ENCODE measurements around the gene SRRM1.
A peak's percentile ranks its signal among the peaks of the same experiment; 100 is the strongest.

The SRRM1 gene, protein sequence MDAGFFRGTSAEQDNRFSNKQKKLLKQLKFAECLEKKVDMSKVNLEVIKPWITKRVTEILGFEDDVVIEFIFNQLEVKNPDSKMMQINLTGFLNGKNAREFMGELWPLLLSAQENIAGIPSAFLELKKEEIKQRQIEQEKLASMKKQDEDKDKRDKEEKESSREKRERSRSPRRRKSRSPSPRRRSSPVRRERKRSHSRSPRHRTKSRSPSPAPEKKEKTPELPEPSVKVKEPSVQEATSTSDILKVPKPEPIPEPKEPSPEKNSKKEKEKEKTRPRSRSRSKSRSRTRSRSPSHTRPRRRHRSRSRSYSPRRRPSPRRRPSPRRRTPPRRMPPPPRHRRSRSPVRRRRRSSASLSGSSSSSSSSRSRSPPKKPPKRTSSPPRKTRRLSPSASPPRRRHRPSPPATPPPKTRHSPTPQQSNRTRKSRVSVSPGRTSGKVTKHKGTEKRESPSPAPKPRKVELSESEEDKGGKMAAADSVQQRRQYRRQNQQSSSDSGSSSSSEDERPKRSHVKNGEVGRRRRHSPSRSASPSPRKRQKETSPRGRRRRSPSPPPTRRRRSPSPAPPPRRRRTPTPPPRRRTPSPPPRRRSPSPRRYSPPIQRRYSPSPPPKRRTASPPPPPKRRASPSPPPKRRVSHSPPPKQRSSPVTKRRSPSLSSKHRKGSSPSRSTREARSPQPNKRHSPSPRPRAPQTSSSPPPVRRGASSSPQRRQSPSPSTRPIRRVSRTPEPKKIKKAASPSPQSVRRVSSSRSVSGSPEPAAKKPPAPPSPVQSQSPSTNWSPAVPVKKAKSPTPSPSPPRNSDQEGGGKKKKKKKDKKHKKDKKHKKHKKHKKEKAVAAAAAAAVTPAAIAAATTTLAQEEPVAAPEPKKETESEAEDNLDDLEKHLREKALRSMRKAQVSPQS

DNA sequence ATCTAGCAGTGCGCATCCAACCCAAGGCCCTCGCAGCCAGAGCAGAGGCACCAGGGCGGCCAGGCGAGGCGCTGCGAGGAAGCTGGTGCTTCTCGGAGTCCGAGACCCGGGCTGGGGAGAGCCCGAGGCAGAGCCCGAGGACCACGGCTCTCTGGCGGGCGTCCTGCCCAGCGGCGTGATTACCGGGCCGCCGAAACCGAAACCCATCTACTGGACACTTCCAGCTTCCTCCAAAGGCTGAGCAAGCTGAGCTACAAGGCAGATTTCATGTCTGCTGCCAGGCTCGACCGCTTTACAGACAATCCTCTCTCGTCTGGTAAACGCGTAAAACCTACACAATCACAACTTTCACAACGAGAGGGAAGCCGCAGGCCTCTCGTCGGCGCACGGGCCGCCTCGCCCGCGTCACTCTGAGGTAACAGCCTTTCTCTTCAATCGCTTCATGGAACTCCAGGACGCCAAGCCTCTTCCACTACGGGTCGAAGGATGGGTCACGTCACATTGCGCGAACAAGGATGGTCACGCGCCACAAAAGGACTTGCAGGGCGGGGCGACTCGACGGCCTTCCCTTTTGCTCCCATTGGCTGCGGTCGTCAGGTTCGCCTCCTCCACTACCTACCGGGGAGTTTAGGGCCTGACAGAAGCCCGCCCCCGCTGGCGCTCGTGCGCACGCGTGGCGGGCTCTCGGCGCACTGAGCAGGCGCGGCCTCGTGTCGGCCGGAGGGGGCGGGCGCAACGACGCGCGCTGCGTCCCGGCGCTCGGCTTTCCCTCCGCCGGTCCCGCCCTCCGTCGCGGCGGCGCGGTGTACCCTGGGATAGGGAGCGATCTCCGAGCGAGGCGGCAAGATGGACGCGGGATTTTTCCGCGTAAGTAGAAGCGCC, at the start of gene SRRM1:
TSS of gene SRRM1 (plus strand) at position 822 of the 882 bp plus-strand sequence. CDS start at position 847, 25 bp downstream.
- peak; percentile 99 for DNase-seq (ENCODE audit: low spot score)

DNA sequence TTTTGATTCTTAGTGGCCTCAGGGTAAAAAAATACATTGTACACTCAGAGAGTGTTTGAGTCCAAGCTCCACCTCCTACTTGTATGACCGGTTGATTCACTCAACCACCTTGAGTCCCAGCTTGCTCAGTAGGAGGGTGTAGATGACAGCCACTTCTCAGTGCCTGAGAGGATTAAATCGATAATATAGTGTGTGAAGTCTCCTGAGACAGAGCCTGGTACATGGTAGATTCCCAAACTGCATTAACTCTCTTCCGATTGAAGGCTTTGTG, 48.8 kb upstream of the SRRM1 start:
- no peak for DNase-seq (ENCODE audit: low spot score)

DNA sequence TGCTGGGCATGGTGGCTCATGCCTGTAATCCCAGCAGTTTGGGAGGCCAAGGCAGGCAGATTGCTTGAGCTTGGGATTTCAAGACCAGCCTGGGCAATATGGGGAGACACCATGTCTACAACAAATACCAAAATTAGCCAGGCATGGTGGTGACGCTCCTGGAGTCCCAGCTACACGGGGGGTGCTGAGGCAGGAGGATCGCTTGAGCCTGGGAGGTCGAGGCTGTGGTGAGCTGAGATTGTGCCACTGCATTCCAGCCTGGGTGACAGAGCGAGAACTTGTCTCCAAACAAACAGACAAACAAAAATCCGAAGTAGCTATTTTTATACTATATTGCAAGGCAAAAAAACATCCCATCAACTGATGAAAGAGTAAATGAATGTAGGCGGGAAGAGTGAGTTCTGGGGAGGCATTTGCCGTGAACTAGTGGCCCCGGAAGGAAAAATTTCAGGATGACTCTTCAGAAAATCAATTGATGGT, 46.7 kb upstream of the SRRM1 start:
- no peak for DNase-seq (ENCODE audit: low spot score)

DNA sequence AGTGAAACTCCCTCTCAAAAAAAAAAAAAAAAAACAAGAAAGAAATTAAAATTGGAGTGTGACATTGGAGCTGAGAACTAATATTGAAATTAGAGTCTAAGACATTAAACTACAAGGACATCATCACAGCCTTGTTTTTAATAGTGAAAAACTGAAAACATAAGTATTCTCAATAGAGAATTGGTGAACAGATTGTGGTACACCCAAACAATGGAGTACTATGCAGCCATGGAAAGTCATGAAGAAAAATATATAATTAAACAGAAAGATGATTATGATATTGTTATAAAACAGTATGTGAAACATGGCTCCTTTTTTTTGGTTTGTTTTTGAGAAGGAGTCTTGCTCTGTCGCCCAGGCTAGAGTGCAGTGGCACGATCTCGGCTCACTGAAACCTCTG, 43.8 kb upstream of the SRRM1 start:
- DNase-seq (ENCODE audit: low spot score) = no peak

DNA sequence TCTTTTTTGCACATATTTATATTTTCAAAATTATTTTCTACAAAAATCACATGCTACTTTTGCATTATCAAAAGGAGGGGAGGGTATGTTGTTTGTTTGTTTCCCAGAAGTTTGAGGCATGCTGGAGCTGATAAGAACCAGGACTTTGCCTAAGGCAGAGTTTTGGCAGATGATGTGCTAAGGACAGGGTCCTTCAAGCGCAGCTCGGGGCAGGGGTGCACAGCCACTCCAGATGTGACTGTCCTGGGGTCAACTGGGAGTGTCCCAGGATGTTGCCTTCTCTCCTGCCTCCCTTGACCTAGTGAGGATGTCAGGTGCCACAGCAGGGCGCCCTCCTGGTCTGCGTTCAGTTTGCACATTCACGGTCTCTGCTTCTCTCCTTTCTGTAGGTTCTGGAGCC, 42.6 kb upstream of the SRRM1 start:
- DNase-seq (ENCODE audit: low spot score) = no peak

DNA sequence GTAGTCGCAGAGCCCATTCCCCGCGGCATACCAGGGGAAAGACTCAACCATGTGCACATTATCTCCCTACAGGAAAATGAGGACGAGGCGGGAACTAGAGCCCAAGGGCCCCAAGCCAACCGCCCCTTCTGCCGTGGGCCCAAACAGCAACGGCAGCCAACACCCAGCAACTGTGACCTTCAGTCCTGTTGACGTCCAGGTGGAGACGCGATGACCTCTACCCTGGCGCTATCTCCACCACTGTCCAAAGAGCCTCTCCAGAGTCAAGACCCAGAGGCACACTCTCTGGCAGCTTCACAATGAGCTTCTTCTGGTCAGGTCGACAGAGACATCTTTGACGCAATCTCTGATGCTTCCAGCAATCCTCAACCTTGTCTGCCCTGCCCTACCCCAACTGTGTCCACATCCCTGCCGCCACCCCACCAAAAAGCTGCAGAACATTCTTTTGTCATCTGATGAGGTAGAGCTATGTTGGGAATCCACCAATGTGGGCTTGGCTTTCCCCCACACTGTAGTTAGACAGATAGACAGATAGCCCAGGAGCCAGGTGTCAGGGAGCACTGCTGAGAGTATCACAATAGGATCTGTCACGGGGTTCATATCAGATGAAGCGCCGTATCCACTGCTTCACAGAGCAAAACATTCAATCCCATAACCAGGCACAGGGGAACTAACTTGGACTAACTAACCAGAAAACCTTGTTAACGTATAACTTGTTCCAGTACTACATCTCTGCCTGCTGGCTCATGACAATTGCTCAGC, 37.4 kb upstream of the SRRM1 start:
- no peak for DNase-seq (ENCODE audit: low spot score)

DNA sequence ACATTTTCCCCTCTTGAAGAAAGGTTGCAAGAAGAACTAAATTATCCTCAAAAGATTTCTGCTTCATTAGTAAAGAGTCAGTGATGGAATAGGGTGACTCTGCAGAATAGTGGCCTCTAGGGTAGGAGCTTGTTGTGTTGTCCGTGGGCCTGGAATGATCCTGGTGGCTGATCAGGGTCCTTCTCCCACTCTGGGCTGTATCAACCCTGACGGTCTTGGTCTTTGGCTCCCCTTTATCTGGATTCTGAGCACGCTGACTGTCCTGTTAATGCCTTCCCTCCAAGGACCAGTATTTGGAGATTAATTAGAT, 36.9 kb upstream of the SRRM1 start:
- DNase-seq (ENCODE audit: low spot score) = no peak

DNA sequence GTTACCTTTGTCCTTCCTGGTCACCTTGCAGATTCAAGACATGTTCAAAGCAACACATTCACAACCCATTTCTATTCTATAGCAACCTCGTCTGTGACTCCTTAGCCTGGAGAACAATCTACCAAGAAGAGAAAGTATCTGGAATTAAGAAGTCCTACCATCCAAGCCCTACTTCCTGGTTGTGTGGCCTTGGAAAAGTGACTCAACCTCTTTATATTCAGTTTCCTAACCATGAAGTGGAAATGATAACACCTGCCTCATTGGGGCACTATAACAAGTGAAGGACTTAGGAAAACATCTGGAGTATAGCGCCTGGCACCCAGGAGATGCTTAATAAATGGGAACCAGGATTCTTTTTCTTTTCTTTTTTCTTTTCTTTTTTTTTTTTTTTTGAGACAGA, 36.5 kb upstream of the SRRM1 start:
- DNase-seq (ENCODE audit: low spot score) = no peak

DNA sequence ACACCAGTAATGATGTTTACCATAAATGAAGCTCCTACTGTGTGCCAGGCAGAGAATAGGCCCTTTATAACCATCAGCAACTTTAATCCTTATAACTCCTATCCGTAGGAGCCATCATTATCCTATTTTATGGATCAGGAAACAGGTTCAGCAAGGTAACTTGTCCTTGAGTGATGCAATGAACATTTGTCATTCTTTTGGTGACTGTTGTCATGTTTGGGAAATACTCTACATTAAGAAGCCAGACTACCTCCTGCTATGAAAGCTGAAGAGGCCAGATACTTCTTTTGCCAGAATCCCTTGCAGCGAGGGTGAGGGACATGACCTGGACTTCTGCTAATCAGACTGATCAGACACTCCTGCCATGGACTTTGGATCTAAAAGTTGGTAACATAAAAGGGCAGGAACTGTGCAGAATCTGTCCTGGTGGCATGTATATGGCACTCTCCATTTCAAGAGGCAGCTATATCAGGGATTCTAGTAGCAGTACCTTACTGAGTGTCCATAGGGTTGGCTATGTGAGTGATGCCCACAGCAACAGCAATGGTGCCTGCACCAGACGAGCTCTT, 33.1 kb upstream of the SRRM1 start:
- no peak for DNase-seq (ENCODE audit: low spot score)

DNA sequence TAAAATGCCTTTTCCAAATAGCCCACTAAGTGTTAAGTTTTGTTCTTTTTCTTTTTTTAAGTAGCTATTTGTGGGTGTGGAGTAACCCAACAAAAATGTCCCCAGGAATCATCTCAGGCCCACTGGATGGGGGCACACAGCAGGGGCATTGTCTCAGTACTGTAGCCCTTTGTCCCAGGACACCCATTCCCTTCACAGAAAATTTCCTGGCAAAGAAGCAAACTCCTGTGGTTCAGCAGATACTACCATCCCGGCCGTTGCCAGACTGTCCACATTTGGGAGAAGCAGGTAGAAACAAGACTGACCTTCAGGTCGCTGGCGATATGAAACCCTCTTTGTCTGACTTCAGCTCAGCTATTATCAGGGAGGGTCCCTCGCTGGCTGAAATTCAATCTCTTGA, 23.7 kb upstream of the SRRM1 start:
- no peak for DNase-seq (ENCODE audit: low spot score)

DNA sequence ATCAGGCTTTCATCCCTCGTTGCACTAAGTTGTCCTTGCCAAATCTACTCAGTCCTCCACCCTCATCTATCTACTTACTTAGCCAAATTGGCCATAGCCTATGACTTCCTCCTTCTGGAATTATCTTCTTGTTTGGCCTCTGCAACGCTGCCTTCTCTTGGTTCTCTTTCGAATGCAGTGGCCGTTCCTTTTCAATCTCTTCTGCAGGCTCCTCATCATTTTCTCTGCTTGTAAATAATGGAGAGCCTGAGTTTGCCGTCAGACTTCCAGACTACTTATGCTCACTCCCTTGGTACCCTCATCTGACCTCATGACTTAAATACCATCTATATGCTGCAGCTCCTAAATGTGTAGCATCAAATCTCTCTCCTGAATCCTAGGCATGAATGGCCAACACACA, 22.4 kb upstream of the SRRM1 start:
- DNase-seq (ENCODE audit: low spot score) = no peak

DNA sequence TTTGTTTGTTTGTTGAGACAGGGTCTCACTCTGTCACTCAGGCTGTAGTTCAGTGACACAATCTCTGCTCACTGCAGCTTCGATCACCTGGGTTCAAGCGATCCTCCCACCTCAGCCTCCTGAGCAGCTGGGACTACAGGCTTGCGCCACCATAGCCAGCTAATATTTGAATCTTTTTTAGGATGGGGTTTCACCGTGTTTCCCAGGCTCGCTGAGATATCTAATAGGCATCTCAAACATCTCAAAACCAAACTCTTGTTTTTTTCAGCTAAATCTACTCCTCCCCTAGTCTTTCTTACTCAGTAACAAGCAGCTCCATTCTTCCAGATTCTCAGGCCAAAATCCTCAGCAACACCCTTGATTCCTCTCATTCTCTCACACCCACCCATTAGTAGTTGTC, 22.0 kb upstream of the SRRM1 start:
- no peak for DNase-seq (ENCODE audit: low spot score)

DNA sequence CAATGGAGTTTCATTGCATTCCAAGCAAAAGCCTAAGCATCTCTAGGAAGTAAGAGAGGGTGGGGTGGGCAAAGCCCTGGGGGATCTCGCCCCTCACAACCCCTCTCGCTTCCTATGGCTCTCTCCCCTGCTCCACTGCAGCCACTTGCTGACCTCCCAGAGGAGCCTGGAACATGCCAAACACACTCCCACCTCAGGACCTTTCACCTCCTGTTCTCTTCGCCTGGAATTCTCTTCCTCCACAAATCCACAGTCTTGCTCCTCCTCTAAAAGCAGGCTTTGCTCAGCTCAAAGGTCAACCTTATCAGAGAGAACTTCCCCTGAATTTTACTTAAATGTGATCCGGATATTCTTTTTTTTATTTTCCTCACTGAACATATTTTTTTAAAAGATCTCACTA, 20.9 kb upstream of the SRRM1 start:
- no peak for DNase-seq (ENCODE audit: low spot score)

DNA sequence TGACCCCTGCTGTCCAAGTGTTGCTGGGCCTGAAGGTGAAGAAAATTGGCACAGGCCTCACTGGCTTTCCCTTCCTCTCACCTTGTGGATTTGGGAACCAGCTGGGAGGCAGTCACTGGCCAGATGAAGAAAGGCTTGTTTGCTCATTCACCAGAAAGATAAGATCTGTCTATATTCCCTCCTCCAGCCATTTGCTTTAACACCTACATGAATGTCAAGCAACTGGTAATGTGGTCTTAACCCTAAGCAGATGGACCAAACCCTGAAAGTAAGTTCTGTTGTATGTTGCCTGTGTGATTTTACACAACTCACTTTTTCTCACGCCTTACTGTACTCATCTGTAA, 10.3 kb upstream of the SRRM1 start:
- DNase-seq (ENCODE audit: low spot score) = no peak

DNA sequence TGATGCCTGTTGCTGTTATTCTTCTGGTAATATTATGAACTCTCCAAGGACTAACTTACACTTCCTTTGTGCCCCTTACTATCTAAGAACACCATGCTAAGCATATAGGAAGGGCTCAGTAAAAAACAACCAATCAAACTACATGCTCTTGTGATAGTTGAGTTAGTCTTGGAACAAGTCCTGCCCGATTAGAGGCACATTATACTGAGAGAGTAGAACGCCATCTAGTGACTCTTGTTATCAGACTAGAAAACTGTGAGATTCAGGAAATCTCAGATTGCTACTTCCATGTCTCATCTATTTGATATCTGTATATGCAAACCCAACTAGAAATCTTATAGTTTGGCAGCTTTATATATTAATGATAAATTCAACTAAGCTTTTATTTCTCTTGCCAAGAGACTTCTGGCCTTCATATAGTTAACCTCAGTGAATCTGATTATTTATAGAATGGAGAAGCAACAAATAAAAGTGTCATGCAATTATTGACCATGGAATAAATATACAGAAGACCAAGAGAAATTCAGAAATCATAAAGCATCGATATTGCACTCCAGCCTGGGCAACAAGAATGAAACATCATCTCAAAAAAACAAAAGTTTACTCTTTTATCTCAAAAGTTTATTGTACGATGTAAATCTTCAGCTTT, 7.8 kb upstream of the SRRM1 start:
- no peak for DNase-seq (ENCODE audit: low spot score)

DNA sequence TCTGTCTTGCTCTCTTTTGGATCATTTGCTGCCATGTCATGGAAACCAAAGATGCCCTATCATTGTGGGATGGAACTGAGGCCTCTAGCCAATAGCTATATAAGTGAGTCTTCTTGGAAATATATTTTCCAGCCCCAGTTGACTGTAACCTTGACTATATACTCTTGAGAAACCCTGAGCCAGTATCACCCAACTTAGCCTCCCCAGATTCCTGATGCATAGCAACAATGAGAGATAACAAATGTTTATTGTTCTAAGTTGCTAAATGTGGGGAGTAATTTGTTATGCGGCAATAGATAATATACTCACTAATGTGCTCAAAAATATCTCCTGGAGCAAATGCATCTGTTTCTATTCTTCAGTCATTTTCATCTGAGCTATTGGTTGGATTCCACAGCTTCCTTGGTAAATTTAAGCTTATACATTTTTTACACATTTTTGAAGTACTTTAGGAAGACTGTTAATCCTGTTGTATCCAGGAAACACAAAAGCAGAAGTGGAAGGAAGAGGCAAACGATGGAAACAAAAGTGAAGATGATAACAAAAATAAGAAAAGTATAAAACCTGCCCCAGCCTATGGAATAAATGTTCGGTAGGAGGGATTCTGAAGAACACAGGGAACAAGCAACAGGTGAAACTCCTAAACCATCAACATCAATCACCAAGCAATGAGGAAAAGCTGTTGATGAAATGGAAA, 6.3 kb upstream of the SRRM1 start:
- no peak for DNase-seq (ENCODE audit: low spot score)

DNA sequence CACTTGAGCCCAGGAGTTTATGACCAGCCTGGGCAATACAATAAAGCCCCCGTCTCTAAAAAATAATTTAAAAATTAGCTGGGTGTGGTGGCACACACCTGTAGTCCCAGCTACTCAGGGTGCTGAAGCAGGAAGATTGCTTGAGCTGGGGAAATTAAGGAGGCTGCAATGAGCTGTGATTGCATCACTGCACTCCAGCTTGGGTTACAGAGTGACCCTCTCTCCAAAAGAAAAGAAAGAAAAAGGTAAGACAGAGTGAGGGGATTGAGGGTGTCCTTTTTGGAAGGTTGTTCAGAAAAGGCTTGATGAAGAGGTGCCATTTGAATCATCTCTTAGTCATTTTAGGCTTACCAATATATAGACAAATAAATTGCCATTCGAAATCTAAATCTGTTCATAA, 4.0 kb upstream of the SRRM1 start:
- no peak for DNase-seq (ENCODE audit: low spot score)

DNA sequence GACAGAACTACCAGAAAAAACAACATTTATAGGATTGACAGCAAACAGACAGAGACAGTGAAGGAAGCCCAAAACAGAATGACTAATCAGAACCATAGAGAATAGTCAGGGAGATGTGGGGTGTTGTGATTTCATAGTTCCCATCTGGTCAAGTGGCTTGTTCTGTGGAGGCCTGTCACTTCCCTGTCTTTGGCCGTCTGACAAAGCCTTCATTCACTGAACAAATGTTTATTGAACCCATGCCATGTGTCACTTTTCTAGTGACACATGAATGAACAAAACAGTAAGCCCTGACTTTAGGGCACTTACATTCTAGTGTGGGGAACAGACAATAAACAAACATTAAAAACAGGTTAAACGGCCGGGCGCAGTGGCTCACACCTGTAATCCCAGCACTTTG, 3.2 kb upstream of the SRRM1 start:
- no peak for DNase-seq (ENCODE audit: low spot score)

DNA sequence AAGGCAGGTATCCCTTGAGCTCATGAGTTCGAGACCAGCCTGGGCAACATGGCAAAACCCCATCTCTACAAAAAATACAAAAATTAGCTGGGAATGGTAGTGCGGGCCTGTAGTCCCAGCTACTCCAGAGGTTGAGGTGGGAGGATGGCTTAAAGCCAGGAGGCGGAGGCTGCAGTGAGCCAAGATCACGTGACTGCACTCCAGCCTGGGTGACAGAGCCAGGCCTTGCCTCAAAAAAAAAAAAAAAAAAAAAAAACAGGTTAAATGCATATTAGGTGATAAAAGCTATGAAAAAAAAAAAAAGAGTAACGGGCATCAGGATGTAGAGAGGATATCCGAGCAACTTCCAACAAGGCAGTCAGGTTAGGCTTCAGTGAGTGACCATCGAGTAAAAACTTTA, 2.8 kb upstream of the SRRM1 start:
- no peak for DNase-seq (ENCODE audit: low spot score)

DNA sequence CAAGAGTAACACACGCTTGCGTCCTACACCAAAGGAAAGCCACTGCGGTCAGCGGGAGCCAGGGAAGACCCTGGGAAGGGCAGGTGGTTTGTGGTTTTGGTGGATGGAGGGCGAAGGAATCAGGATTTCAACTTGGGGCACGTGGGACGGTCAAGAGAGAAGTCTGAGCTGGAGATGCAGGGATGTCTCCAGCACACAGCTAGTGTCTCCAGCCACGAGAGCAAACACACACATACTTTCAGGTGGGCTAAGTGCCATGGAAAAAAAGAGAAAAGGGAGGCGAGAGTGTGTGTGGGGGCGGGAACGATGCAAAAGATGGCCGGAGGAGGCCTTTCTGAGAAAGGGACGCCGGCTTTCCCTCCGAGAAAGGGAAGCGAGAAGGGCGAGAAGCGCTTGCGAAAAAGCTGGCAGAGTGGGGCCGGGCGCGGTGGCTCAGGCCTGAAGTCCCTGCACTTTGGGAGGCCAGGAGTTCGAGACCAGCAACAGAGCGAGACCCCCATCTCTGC, 1.4 kb upstream of the SRRM1 start:
- peak; percentile 69 for DNase-seq (ENCODE audit: low spot score)

Measured in left forelimb (tissue), 1 donor.